Measurements from ENCODE around the gene ELAPOR1.

The ELAPOR1 gene

GRCh38 chr1:109083501-109083900, 30.4 kb upstream of the ELAPOR1 start:
- Histone ChIP-seq H2BK12ac (ENCODE audit: low read length) (no peak overlapping the region), H3K23ac (ENCODE audit: low read length) (no peak overlapping the region), H2BK5ac (ENCODE audit: low read depth, low read length, poor library complexity) (no peak overlapping the region), H2AK5ac (ENCODE audit: low read length) (no peak overlapping the region), H4K8ac (ENCODE audit: low read depth, low read length) (no peak overlapping the region), H3K4me1 (ENCODE audit: control insufficient read depth in 1 of 2, insufficient read depth in 2 of 2, low read length in 2 of 2) (peaks cover 5 to 6% of the 10 kb centered on the region in 2 experiments), H2BK120ac (ENCODE audit: insufficient read depth, low read length, poor library complexity) (no peak overlapping the region), H3K18ac (ENCODE audit: low read length) (no peak overlapping the region), H4K91ac (ENCODE audit: low read depth, low read length) (no peak overlapping the region), H4K12ac (ENCODE audit: low read depth, low read length) (no peak overlapping the region), H2AFZ (ENCODE audit: insufficient read depth, low read length, poor library complexity) (no peak overlapping the region), H3K9ac (ENCODE audit: low read length) (no peak overlapping the region), H3K36me3 (ENCODE audit: control insufficient read depth in 1 of 2, insufficient read depth in 2 of 2, low read length in 2 of 2) (no peaks in the 10 kb centered on the region), H3K14ac (ENCODE audit: low read length) (no peak overlapping the region), H3K4me2 (ENCODE audit: low read length) (no peak overlapping the region), H3K4me3 (ENCODE audit: low read depth, low read length) (no peak overlapping the region), H3K27me3 (ENCODE audit: insufficient read depth, low read length) (no peaks in the 10 kb centered on the region), H3K79me1 (ENCODE audit: low read length) (no peaks in the 10 kb centered on the region), H3K9me3 (ENCODE audit: insufficient read depth, low read depth, low read length) (no peaks in the 10 kb centered on the region), H3K79me2 (ENCODE audit: control insufficient read depth, insufficient read depth, low read length, poor library complexity) (no peaks in the 10 kb centered on the region), H3K4ac (ENCODE audit: low read depth, low read length) (no peak overlapping the region), H3K27ac (ENCODE audit: low read depth, low read length) (no peak overlapping the region)
- no CpG with 5 or more reads among the region's 3 CpGs for WGBS (ENCODE audit: extremely low coverage, insufficient coverage, insufficient read length)
- no peak for DNase-seq

GRCh38 chr1:109083923-109084322, 30.0 kb upstream of the ELAPOR1 start:
- H3K18ac ChIP-seq (ENCODE audit: low read length), result no peak overlapping the region
- H3K23ac ChIP-seq (ENCODE audit: low read length), result no peak overlapping the region
- no peak overlapping the region for H2AK5ac ChIP-seq (ENCODE audit: low read length)
- no peak overlapping the region for H3K9ac ChIP-seq (ENCODE audit: low read length)
- no peak overlapping the region for H3K4me2 ChIP-seq (ENCODE audit: low read length)
- H3K4me3 ChIP-seq (ENCODE audit: low read depth, low read length), result no peak overlapping the region
- H2BK120ac ChIP-seq (ENCODE audit: insufficient read depth, low read length, poor library complexity), result no peak overlapping the region
- no peaks in the 10 kb centered on the region for H3K79me2 ChIP-seq (ENCODE audit: control insufficient read depth, insufficient read depth, low read length, poor library complexity)
- no peak overlapping the region for H4K91ac ChIP-seq (ENCODE audit: low read depth, low read length)
- H2BK12ac ChIP-seq (ENCODE audit: low read length), result no peak overlapping the region
- H3K4ac ChIP-seq (ENCODE audit: low read depth, low read length), result peak overlapping the region; percentile 14
- no peak overlapping the region for H3K27ac ChIP-seq (ENCODE audit: low read depth, low read length)
- no peak overlapping the region for H4K12ac ChIP-seq (ENCODE audit: low read depth, low read length)
- H2BK5ac ChIP-seq (ENCODE audit: low read depth, low read length, poor library complexity), result no peak overlapping the region
- H3K9me3 ChIP-seq (ENCODE audit: insufficient read depth, low read depth, low read length), result no peaks in the 10 kb centered on the region
- no peak for DNase-seq
- WGBS (ENCODE audit: extremely low coverage, insufficient coverage, insufficient read length), result no CpG with 5 or more reads among the region's 1 CpG
- peaks cover 5 to 6% of the 10 kb centered on the region in 2 experiments for H3K4me1 ChIP-seq (ENCODE audit: control insufficient read depth in 1 of 2, insufficient read depth in 2 of 2, low read length in 2 of 2)
- no peak overlapping the region for H3K14ac ChIP-seq (ENCODE audit: low read length)
- no peak overlapping the region for H2AFZ ChIP-seq (ENCODE audit: insufficient read depth, low read length, poor library complexity)
- no peaks in the 10 kb centered on the region for H3K36me3 ChIP-seq (ENCODE audit: control insufficient read depth in 1 of 2, insufficient read depth in 2 of 2, low read length in 2 of 2)
- no peaks in the 10 kb centered on the region for H3K79me1 ChIP-seq (ENCODE audit: low read length)
- H3K27me3 ChIP-seq (ENCODE audit: insufficient read depth, low read length), result no peaks in the 10 kb centered on the region
- no peak overlapping the region for H4K8ac ChIP-seq (ENCODE audit: low read depth, low read length)

DNA sequence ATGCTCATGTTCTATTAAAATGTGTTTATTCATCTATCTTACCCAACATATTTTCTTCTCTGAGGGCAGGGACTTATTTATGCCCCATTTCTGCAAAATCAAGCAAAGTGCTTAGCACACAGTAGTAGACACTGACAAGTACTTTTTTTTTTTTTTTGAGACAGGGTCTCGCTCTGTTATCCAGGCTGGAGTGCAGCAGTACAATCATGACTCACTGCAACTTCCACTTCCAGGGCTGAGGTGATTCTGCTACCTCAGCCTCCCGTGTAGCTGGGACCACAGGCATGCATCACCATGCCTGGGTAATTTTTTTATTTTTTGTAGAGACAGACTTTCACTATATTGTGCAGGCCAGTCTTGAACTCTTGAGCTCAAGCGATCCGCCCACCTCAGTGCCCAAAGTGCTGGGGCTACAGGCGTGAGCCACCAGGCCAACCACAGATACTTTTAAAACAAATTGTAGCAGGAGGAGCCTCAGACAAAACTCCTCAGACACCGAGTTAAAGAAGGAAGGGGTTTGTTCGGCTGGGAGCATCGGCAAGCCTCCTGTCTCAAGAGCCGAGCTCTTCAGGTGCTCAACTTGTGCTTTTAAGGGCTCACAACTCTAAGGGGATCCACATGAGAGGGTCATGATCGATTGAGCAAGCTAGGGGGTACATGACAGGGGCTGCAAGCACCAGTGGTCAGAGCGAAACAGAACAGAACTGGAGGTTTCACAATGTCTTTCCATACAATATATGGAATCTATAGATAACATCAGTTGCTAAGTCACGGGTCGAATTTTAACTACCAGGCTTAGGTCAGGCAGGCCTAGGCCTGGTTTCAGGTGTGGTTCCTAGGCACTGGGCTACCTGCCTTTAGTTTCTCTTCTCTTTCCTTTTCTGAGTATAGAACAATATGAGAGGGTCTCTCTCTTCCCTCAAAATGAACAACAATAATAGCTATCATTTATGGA, 29.1 kb upstream of the ELAPOR1 start:
- H4K91ac ChIP-seq (ENCODE audit: low read depth, low read length), result no peak overlapping the region
- H3K27me3 ChIP-seq (ENCODE audit: insufficient read depth, low read length), result no peaks in the 10 kb centered on the region
- H2BK12ac ChIP-seq (ENCODE audit: low read length), result no peak overlapping the region
- no peak overlapping the region for H3K4ac ChIP-seq (ENCODE audit: low read depth, low read length)
- H3K9ac ChIP-seq (ENCODE audit: low read length), result no peak overlapping the region
- H4K12ac ChIP-seq (ENCODE audit: low read depth, low read length), result no peak overlapping the region
- no peak overlapping the region for H3K4me2 ChIP-seq (ENCODE audit: low read length)
- peaks cover 5 to 6% of the 10 kb centered on the region in 2 experiments for H3K4me1 ChIP-seq (ENCODE audit: control insufficient read depth in 1 of 2, insufficient read depth in 2 of 2, low read length in 2 of 2)
- H2BK5ac ChIP-seq (ENCODE audit: low read depth, low read length, poor library complexity), result no peak overlapping the region
- H3K36me3 ChIP-seq (ENCODE audit: control insufficient read depth in 1 of 2, insufficient read depth in 2 of 2, low read length in 2 of 2), result no peaks in the 10 kb centered on the region
- no peaks in the 10 kb centered on the region for H3K9me3 ChIP-seq (ENCODE audit: insufficient read depth, low read depth, low read length)
- peak overlapping the region; percentile 60 for H2AFZ ChIP-seq (ENCODE audit: insufficient read depth, low read length, poor library complexity)
- no peak overlapping the region for H3K18ac ChIP-seq (ENCODE audit: low read length)
- no CpG with 5 or more reads among the region's 13 CpGs for WGBS (ENCODE audit: extremely low coverage, insufficient coverage, insufficient read length)
- no peaks in the 10 kb centered on the region for H3K79me2 ChIP-seq (ENCODE audit: control insufficient read depth, insufficient read depth, low read length, poor library complexity)
- no peak overlapping the region for H2AK5ac ChIP-seq (ENCODE audit: low read length)
- DNase-seq, result no peak
- H4K8ac ChIP-seq (ENCODE audit: low read depth, low read length), result no peak overlapping the region
- peak overlapping the region; percentile 2 for H2BK120ac ChIP-seq (ENCODE audit: insufficient read depth, low read length, poor library complexity)
- H3K14ac ChIP-seq (ENCODE audit: low read length), result no peak overlapping the region
- H3K79me1 ChIP-seq (ENCODE audit: low read length), result no peaks in the 10 kb centered on the region
- peak overlapping the region; percentile 27 for H3K27ac ChIP-seq (ENCODE audit: low read depth, low read length)
- H3K4me3 ChIP-seq (ENCODE audit: low read depth, low read length), result no peak overlapping the region
- no peak overlapping the region for H3K23ac ChIP-seq (ENCODE audit: low read length)

DNA sequence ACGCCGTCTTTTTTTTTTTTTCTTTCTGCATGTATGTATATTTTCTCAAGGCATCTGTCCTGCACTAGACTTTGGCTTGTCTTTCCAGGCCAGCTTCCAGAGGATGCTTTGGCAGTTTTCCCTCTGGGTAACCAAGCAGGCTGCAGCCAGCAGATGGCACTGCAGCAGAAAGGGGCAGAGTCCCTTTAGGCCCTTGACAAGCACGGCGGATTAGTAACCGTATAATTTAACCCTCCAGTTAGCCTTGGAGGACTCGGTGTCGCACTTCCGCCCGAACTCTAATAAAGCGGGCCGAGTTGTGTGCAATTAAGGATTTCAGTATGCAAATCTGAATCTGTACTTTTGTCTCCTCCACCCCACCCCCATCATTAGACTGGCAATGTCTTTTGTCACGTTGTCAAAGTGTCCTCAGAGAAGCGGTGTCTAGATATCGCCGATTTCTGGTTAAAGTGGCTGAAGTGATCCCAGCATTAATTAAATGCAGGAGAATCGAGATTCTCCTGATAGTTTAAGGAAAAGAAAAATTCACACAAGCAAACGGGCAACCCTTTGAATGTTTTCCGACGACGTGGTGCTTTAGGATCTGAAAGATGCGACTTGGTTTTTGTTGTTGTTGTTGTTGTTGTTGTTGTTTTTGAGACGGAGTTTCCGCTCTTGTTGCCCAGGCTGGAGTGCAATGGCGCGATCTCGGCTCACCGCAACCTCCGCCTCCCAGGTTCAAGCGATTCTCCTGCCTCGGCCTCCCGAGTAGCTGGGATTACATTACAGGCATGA, 24.5 kb upstream of the ELAPOR1 start:
- no peak overlapping the region for H2BK12ac ChIP-seq (ENCODE audit: low read length)
- no peak overlapping the region for H3K4ac ChIP-seq (ENCODE audit: low read depth, low read length)
- no peak overlapping the region for H3K27ac ChIP-seq (ENCODE audit: low read depth, low read length)
- H3K79me1 ChIP-seq (ENCODE audit: low read length), result peaks cover 7% of the 10 kb centered on the region
- H3K4me2 ChIP-seq (ENCODE audit: low read length), result no peak overlapping the region
- H4K91ac ChIP-seq (ENCODE audit: low read depth, low read length), result peak overlapping the region; percentile 80
- H4K8ac ChIP-seq (ENCODE audit: low read depth, low read length), result no peak overlapping the region
- H2AFZ ChIP-seq (ENCODE audit: insufficient read depth, low read length, poor library complexity), result no peak overlapping the region
- no peak overlapping the region for H2BK120ac ChIP-seq (ENCODE audit: insufficient read depth, low read length, poor library complexity)
- no peak overlapping the region for H2BK5ac ChIP-seq (ENCODE audit: low read depth, low read length, poor library complexity)
- peak; percentile 82 to 84 for DNase-seq
- no peak overlapping the region for H3K23ac ChIP-seq (ENCODE audit: low read length)
- no peaks in the 10 kb centered on the region for H3K9me3 ChIP-seq (ENCODE audit: insufficient read depth, low read depth, low read length)
- H3K9ac ChIP-seq (ENCODE audit: low read length), result no peak overlapping the region
- peaks cover 5% of the 10 kb centered on the region for H3K79me2 ChIP-seq (ENCODE audit: control insufficient read depth, insufficient read depth, low read length, poor library complexity)
- no CpG with 5 or more reads among the region's 31 CpGs for WGBS (ENCODE audit: extremely low coverage, insufficient coverage, insufficient read length)
- H3K36me3 ChIP-seq (ENCODE audit: control insufficient read depth in 1 of 2, insufficient read depth in 2 of 2, low read length in 2 of 2), result peaks cover 4 to 8% of the 10 kb centered on the region in 2 experiments
- H4K12ac ChIP-seq (ENCODE audit: low read depth, low read length), result no peak overlapping the region
- H3K14ac ChIP-seq (ENCODE audit: low read length), result no peak overlapping the region
- peaks cover 8 to 11% of the 10 kb centered on the region in 2 experiments for H3K4me1 ChIP-seq (ENCODE audit: control insufficient read depth in 1 of 2, insufficient read depth in 2 of 2, low read length in 2 of 2)
- no peak overlapping the region for H3K18ac ChIP-seq (ENCODE audit: low read length)
- no peaks in the 10 kb centered on the region for H3K27me3 ChIP-seq (ENCODE audit: insufficient read depth, low read length)
- H2AK5ac ChIP-seq (ENCODE audit: low read length), result no peak overlapping the region
- no peak overlapping the region for H3K4me3 ChIP-seq (ENCODE audit: low read depth, low read length)
